Ishikawa (cell line): ENCODE data around the gene SH3TC1.

Experiments used
- CEBPB ChIP-seq: IDR thresholded peaks from 2 replicates; pipeline ENCODE4 v1.6.1; 2012
- CREB1 ChIP-seq: IDR thresholded peaks from 2 replicates; pipeline ENCODE4 v1.6.1; 2012; ENCODE audit warnings: low read depth
- EGR1 ChIP-seq: IDR thresholded peaks from 2 replicates; pipeline ENCODE4 v1.6.1; 2012
- EP300 ChIP-seq: IDR thresholded peaks from 2 replicates; pipeline ENCODE4 v1.6.1; 2012; ENCODE audit warnings: borderline replicate concordance
- FOXM1 ChIP-seq: IDR thresholded peaks from 2 replicates; pipeline ENCODE4 v1.6.1; 2012; ENCODE audit warnings: low read depth, borderline replicate concordance
- MAX ChIP-seq: IDR thresholded peaks from 2 replicates; pipeline ENCODE4 v1.6.1; 2012
- NFIC ChIP-seq: IDR thresholded peaks from 2 replicates; pipeline ENCODE4 v1.6.1; 2012
- RAD21 ChIP-seq: IDR thresholded peaks from 2 replicates; pipeline ENCODE4 v1.6.1; 2012; ENCODE audit warnings: low read depth
- REST ChIP-seq: IDR thresholded peaks from 2 replicates; pipeline ENCODE4 v1.6.1; 2012; ENCODE audit warnings: low read depth, mild to moderate bottlenecking
- TAF1 ChIP-seq: IDR thresholded peaks from 2 replicates; pipeline ENCODE4 v1.6.1; 2012; ENCODE audit warnings: low read depth, mild to moderate bottlenecking
- TCF12 ChIP-seq: IDR thresholded peaks from 2 replicates; pipeline ENCODE4 v1.6.1; 2012; ENCODE audit warnings: low read depth
- TEAD4 ChIP-seq: IDR thresholded peaks from 2 replicates; pipeline ENCODE4 v1.6.1; 2012
- USF1 ChIP-seq: IDR thresholded peaks from 2 replicates; pipeline ENCODE4 v1.6.1; 2012
- YY1 ChIP-seq: IDR thresholded peaks from 2 replicates; pipeline ENCODE4 v1.6.1; 2012; ENCODE audit warnings: low read depth
- ZBTB7A ChIP-seq: IDR thresholded peaks from 2 replicates; pipeline ENCODE4 v1.6.1; 2012; ENCODE audit warnings: low read depth

SH3TC1 gene

GRCh38 chr4:8160572-8160971 is 38.5 kb upstream of the SH3TC1 start:
- TF ChIP-seq REST: peak; percentile 84
- no peak for TF ChIP-seq CEBPB

GRCh38 chr4:8162625-8163024 is 36.5 kb upstream of the SH3TC1 start:
- TF ChIP-seq CEBPB (no peak), NFIC (no peak), YY1 (no peak), RAD21 (no peak), EP300 (no peak), USF1 (no peak), TAF1 (no peak), CREB1 (no peak), FOXM1 (no peak), TEAD4 (no peak), MAX (no peak), ZBTB7A (no peak), TCF12 (no peak), EGR1 (no peak), REST (no peak)

- no peak for TF ChIP-seq EP300
- no peak for TF ChIP-seq MAX
- no peak for TF ChIP-seq CREB1
- TF ChIP-seq REST: no peak
- no peak for TF ChIP-seq USF1
- TF ChIP-seq TEAD4: no peak
- no peak for TF ChIP-seq NFIC
- no peak for TF ChIP-seq EGR1
- TF ChIP-seq RAD21: no peak
- TF ChIP-seq TAF1: no peak
- no peak for TF ChIP-seq FOXM1
- no peak for TF ChIP-seq CEBPB
- no peak for TF ChIP-seq ZBTB7A
- no peak for TF ChIP-seq YY1
- TF ChIP-seq TCF12: no peak
These were observed 36.1 kb upstream of the SH3TC1 start for GRCh38 chr4:8163026-8163425.

GRCh38 chr4:8163436-8164193 is 35.5 kb upstream of the SH3TC1 start:
- TF ChIP-seq RAD21 (no peak), YY1 (no peak), CEBPB (no peak), TAF1 (no peak), TCF12 (no peak), ZBTB7A (no peak), CREB1 (no peak), EGR1 (no peak), FOXM1 (no peak), USF1 (no peak), NFIC (no peak), EP300 (no peak), REST (no peak), MAX (no peak), TEAD4 (no peak)
